ENCODE data around the gene C1orf232. TPM values are rescaled to one million over a fixed set of nuclear protein-coding genes. Genes with fewer than 3 reads are reported as not detected.

C1orf232 gene
- total and polyA plus RNA-seq, 2 donors (not counting 3 experiments of a cell fraction or from before 2014, with no cell fraction given) = not detected

- intact Hi-C loops (cut with micrococcal nuclease) (loop anchor here (1.0 kb wide), 4 partner anchors 34 to 176 kb away; partner anchors contain the start of gene PDIK1L), dilution Hi-C loops (cut with MboI; ENCODE audit: extremely low pct_ligation_motif_present, low sequenced_read_pairs) (no loop called here)
- no peaks in the 10 kb centered on the region for H3K27me3 ChIP-seq (ENCODE audit: control insufficient read depth in 2 of 2, insufficient read depth in 2 of 2, low read length in 2 of 2)
- no peaks in the 10 kb centered on the region for H3K36me3 ChIP-seq (ENCODE audit: control insufficient read depth in 2 of 2, extremely low read depth in 1 of 2, insufficient read depth in 2 of 2, low read length in 2 of 2)
- H3K79me2 ChIP-seq (ENCODE audit: control insufficient read depth, insufficient read depth, low read length) = no peaks in the 10 kb centered on the region
- H3K4me1 ChIP-seq (ENCODE audit: control insufficient read depth, extremely low read depth, insufficient read depth, low read length) = no peaks in the 10 kb centered on the region
- TF ChIP-seq EZH2 (IDR thresholded peaks at IDR 0.05; ENCODE audit: borderline replicate concordance, low read depth, low read length, severe bottlenecking) (no peak), CTCF (IDR thresholded peaks at IDR 0.05; ENCODE audit: extremely low read depth in 1 of 2, insufficient read depth in 1 of 2, low read depth in 1 of 2, low read length in 2 of 2) (peak; percentile 66 to 83)
- no peak overlapping the region for H3K27ac ChIP-seq (ENCODE audit: insufficient read depth, low read depth, low read length)
- ChIA-PET POLR2A (interaction anchor here (0.9 to 1.0 kb wide), 2 partner anchors 19 to 109 kb away, joined by 3 to 4 read pairs; no protein-coding TSS in a partner anchor), CTCF (interaction anchor here (0.6 to 6.7 kb wide), 56 partner anchors 9 to 336 kb away, joined by 3 to 192 read pairs (median 5); partner anchors contain the start of genes CEP85, FAM110D, PDIK1L and TRIM63)
- H3K9ac ChIP-seq (replicated peaks; ENCODE audit: extremely low read depth, insufficient read depth, low read length) = no peak overlapping the region
- H3K4me2 ChIP-seq (ENCODE audit: insufficient read depth, low read length) = no peak overlapping the region
- H4K20me1 ChIP-seq (replicated peaks; ENCODE audit: control insufficient read depth, extremely low read depth, insufficient read depth, low read length) = no peaks in the 10 kb centered on the region
- no peaks in the 10 kb centered on the region for H3K9me1 ChIP-seq (replicated peaks; ENCODE audit: control insufficient read depth, extremely low read depth, insufficient read depth, low read length)
- peak overlapping the region; percentile 69 for H2AFZ ChIP-seq (ENCODE audit: low read depth, low read length)
- H3K9me3 ChIP-seq (replicated peaks; ENCODE audit: control insufficient read depth, insufficient read depth, low read length) = no peaks in the 10 kb centered on the region
- FAIRE-seq (peak; percentile 94), DNase-seq (ENCODE audit: low read depth, low spot score) (peak; percentile 76)
- no peak overlapping the region for H3K4me3 ChIP-seq (replicated peaks in 1 of 3; ENCODE audit: insufficient read depth in 1 of 3, low read depth in 1 of 3, low read length in 3 of 3)
- no TSS peak for BruUV-seq (replicated peaks)
Observed at GRCh38 chr1:26145041-26145959, 23.5 kb downstream of the C1orf232 start.

GRCh38 chr1:26142159-26142558 is 26.6 kb downstream of the C1orf232 start:
- Histone ChIP-seq H3K79me2 (ENCODE audit: control insufficient read depth, insufficient read depth, low read length) (no peaks in the 10 kb centered on the region), H3K27me3 (ENCODE audit: control insufficient read depth in 2 of 2, insufficient read depth in 2 of 2, low read length in 2 of 2) (no peaks in the 10 kb centered on the region), H4K20me1 (replicated peaks; ENCODE audit: control insufficient read depth, extremely low read depth, insufficient read depth, low read length) (no peaks in the 10 kb centered on the region), H3K36me3 (ENCODE audit: control insufficient read depth in 2 of 2, extremely low read depth in 1 of 2, insufficient read depth in 2 of 2, low read length in 2 of 2) (no peaks in the 10 kb centered on the region), H3K4me2 (ENCODE audit: insufficient read depth, low read length) (no peak overlapping the region), H3K9me1 (replicated peaks; ENCODE audit: control insufficient read depth, extremely low read depth, insufficient read depth, low read length) (no peaks in the 10 kb centered on the region), H3K9me3 (replicated peaks; ENCODE audit: control insufficient read depth, insufficient read depth, low read length) (no peaks in the 10 kb centered on the region), H3K9ac (replicated peaks; ENCODE audit: extremely low read depth, insufficient read depth, low read length) (no peak overlapping the region), H3K27ac (ENCODE audit: insufficient read depth, low read depth, low read length) (no peak overlapping the region), H3K4me3 (replicated peaks in 1 of 3; ENCODE audit: insufficient read depth in 1 of 3, low read depth in 1 of 3, low read length in 3 of 3) (no peak overlapping the region), H3K4me1 (ENCODE audit: control insufficient read depth, extremely low read depth, insufficient read depth, low read length) (no peaks in the 10 kb centered on the region), H2AFZ (ENCODE audit: low read depth, low read length) (no peak overlapping the region)
- ChIA-PET POLR2A (interaction anchor here (0.9 kb wide), 1 partner anchor 92 kb away, joined by 3 read pairs; the partner anchor contains the start of gene CEP85), CTCF (interaction anchor here (0.9 to 6.7 kb wide), 10 partner anchors 9 to 107 kb away, joined by 3 to 192 read pairs (median 8); partner anchors contain the start of gene ZNF593)
- no TSS peak for BruUV-seq (replicated peaks)
- DNase-seq (ENCODE audit: low read depth, low spot score) (no peak), FAIRE-seq (no peak)
- dilution Hi-C loops (cut with MboI; ENCODE audit: extremely low pct_ligation_motif_present, low sequenced_read_pairs) = no loop called here
- TF ChIP-seq EZH2 (IDR thresholded peaks at IDR 0.05; ENCODE audit: borderline replicate concordance, low read depth, low read length, severe bottlenecking) (no peak), POLR2AphosphoS5 (IDR thresholded peaks at IDR 0.05; ENCODE audit: insufficient read depth, low read depth, low read length) (no peak), JUN (IDR thresholded peaks at IDR 0.05; ENCODE audit: borderline replicate concordance, insufficient read depth, insufficient read length, low read depth) (no peak)
- intact Hi-C loops (cut with micrococcal nuclease) = no loop called here
